Measurements from ENCODE around the gene TAOK1. TPM values are rescaled to one million over a fixed set of nuclear protein-coding genes. Genes with fewer than 3 reads are reported as not detected.

Gene TAOK1
- total RNA-seq, 1 experiment from 2014 or later = 29.5 TPM

DNA sequence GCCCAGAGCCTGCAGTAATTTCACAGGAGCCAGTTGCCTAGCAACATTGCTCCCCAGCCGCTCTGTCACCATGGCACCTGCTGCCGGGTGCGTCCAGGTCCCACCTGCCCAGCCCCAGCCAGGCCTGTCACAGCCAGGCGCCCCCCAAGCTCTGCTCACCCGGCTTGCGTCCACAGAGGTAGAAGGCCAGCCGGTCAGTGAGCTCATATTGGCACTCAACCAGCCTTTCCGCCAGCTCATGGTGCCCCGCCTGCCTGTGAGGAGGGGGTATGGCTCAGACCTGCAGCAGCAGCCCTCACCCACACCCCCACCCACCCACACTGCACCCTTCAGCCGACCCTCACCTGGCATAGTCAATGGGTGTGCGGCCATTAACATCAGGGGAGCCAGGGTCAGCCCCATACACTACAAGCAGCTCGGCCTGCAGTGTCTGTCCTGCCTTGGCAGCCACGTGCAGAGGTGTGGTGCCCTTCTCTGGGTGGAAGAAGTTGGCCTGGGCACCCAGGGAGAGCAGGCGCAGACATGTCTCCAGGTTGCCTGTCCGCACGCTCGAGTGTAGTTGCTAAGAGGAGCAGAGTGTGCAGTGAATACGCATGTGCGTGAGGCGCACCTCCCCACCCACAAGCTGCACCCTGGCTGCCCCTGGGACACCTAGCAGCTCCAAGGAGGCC is 191.6 kb downstream of the TAOK1 start:
- DNase-seq (ENCODE audit: low read depth) = no peak

DNA sequence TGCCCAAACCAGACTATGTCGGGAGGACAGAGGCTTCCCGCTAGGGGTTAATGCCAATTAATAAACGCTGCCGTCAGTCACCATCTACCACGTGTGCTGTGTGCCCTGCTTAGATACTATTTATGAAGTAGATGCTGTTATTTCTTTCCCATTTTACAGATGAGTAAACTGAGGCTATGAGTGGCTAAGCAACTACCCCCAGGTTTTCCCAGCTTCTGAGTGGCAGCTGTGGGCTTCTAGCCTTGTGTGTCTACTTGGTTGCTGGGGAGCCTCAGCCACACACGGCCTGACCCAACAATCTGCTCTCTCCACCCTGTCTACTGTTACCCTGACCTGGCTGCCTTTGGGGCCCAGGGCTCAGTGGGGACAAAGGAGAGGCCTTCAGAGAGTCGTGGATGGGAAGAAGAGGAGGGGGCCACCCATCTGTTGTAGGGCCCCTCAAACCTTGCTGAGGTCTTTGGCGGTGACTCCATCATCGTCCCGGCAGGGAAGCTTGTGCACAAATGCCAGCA is 192.1 kb downstream of the TAOK1 start:
- no peak for DNase-seq (ENCODE audit: low read depth)

- no peak for DNase-seq (ENCODE audit: low read depth)
These were observed 192.6 kb downstream of the TAOK1 start for GRCh38 chr17:29582772-29583171.

DNA sequence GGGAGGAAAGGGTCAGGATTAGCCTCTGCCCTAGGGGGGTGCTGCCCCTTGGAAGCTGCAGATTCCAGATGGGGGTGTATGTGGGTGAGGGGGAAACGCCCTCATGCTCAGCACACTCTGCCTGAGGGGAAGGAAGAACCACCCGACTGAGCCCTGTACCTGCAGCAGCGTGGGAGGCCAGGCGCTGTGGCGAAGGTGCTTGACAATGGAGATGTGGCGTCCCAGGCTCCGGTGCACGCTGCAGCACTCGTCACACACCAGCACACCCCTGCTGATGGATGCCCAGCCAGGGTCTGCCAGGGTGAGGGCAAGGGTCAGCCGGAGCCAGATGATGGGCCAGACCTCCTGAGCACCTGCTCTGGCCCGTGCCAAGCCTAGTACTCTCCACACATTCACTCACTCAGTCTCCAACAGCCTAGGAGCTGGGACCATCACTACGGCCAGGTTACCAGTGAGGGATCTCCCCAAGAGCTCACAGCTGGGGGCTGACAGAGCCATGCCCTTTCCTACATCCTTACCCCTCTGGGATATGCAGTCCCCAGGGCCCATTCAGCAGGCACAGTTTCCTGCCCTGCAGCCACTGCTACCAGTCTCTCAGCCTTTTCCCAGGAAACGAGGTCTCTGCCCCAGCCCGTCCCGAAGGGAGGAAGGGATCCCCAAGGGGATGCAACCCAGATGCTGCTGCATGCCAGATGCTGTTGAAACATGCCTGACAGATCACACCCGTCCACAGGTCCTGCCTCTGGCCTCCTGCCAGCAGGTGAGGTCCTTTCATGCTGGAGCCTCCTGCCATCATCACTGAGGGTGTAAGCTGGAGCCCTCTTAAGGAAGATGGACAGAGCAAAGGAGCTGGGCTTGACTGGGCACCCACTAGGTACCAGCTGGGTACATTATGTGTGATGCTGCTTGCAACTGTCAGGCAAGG is 193.4 kb downstream of the TAOK1 start:
- DNase-seq (ENCODE audit: low read depth) = no peak

GRCh38 chr17:29584452-29585079 is 194.4 kb downstream of the TAOK1 start:
- peak; percentile 39 for DNase-seq (ENCODE audit: low read depth)

DNA sequence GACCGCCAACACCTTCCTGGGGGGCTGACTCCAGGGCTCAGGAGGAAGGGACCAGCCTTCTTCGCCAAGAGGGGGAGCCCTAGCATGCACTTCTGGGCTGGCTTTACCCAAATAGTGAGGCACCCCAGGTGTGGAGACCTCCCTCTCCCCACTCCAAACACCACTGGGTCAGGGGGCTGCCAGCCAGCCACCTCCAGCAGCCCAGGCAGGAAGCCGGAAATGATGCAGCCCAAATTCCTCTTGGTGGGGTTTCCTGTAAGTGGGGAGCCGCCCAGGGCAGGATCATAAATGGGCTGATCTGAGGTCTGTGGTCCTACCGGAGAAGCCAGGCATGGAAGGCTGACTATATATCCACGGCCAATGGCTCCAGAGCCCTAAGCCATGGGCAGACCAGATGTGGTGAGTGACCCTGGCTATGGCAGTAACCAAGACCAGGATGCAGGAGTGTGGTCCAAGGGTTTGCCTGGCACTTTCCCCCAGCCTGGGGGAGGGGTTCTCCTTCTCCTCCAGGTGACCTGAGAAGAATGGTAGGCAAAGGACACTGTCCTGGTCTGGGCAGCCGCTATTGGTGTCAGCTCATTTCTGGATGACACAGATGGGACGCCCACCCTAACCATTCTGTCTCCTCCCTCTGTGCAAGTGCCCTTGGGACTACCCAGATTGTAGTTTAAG is 195.1 kb downstream of the TAOK1 start:
- peak; percentile 84 for DNase-seq (ENCODE audit: low read depth)

DNA sequence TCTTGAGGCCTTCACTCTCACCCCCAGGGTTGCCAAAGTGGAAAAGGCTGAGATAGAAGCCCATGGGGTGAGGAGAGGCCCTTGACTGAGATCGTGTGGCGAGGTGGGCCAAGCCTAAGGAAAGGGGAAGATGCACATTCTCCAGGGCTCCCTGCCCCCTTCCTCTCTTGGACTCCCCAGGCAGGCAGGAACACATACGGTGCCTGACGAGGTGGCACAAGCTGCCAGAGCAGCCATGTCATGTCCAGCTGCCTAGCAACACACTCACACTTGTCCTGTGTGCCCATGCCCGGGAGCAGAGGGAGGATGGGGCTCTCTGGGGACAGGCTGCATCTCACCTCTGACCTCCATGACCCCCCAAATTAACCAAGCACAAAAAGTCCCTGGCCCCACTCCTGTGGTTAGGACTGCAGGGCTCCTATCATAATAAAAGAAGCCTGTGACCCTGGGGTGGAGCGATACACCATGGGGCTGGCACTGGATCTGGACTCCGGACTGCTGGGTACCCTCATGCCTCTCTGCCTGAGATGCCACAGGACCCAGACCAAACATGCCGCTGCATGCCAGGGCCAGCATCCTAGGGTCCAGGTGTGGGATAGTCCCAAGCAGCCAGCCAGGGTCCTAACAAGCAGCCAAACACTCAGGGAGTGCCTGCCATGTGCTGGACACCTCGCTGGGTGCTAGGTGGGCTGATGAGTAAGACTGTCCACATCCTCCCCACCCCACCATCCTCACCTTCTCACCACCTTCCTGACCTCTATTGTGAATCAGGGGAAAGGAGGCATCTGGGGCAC is 196.7 kb downstream of the TAOK1 start:
- DNase-seq (ENCODE audit: low read depth) = peak; percentile 58

DNA sequence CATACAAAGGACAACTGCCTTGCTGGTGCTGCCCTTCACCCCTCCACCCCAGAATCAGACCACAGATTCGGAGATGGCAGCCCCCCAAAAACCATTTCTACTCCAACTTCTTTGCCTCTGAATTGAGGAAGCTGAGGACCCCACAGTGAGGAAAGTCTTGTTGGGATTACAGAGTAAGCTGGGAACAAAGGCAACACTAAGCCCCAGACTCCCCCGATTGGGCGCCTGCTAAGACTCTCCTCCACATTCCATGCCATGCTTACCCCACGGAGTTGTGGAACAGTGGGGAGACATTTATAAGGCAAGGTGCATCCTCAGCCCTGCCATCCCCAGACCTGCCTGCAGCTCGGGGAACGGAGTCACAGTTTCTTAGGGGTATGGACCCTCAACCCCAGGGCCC is 197.4 kb downstream of the TAOK1 start:
- DNase-seq (ENCODE audit: low read depth) = no peak

DNA sequence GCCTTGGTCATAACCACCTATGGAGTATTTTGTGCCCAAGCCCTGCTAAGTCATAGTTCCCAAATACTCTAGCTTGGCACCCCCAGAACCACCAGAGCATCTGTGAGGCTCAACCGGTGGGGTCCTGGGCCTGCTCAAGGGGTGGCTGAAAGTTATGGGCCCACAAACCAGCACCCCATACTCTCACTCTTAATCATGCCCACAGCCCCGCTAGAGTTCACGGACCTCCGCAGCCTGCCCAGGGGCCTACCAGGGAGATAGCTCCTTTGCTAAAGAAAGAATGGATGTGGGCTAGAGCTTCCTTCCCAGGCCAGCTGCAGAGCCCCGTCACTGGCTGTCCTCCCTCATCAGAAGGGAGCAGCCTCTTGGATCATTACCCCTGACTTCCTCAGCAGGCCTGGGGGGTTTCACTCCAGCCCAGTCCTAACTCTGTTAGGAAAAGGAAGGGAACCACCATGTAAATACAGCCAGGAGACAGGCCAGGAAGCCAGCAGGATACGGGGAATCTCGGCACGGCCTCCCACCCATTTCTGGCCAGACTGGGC is 197.9 kb downstream of the TAOK1 start:
- no peak for DNase-seq (ENCODE audit: low read depth)

- no peak for DNase-seq (ENCODE audit: low read depth)
These were observed 198.6 kb downstream of the TAOK1 start for GRCh38 chr17:29588562-29589411.

- DNase-seq (ENCODE audit: low read depth) = peak; percentile 82
These were observed 199.6 kb downstream of the TAOK1 start, which contains the start of gene GIT1 for GRCh38 chr17:29589524-29590410. GIT1 (minus strand) TSS chr17:29589648; CDS start chr17:29589378, 270 bp downstream.

DNA sequence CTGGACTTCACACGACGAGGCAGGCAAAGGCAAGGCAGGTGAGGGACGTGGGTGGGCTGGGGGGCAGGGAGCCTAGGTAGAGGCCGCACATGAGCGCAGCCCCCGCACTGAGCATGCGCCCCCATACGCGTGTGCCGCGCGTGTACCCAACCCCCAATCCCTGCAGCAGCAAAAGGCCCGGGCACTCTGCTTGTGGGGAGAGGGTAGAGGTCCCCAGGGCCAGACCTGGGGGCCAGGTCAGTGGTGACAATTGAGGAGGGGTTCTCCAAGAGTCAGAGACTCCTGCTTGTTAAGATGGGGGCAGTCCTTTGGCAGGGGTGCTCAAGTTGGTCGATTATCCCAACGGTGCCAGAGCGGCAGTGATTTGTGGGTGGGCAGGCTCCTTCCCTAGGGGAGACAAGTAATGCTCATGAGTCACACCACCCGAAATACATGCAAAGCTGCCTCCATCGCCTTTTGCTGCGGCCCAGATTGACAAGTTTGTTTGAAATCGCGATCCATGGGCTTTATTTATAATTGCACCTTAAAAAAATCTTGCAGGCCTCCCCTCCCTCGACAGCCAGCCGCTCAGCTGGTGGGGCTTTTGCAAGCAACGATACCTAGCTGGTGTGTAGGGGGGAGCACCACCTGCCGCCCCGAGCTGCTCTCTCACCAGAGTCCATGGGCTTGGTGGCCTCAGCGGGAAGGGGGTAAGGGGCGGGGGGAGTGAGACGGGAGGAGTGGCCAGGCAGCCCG is 200.4 kb downstream of the TAOK1 start:
- peak; percentile 66 for DNase-seq (ENCODE audit: low read depth)

GRCh38 chr17:29591146-29591736 is 201.1 kb downstream of the TAOK1 start:
- peak; percentile 83 for DNase-seq (ENCODE audit: low read depth)

DNA sequence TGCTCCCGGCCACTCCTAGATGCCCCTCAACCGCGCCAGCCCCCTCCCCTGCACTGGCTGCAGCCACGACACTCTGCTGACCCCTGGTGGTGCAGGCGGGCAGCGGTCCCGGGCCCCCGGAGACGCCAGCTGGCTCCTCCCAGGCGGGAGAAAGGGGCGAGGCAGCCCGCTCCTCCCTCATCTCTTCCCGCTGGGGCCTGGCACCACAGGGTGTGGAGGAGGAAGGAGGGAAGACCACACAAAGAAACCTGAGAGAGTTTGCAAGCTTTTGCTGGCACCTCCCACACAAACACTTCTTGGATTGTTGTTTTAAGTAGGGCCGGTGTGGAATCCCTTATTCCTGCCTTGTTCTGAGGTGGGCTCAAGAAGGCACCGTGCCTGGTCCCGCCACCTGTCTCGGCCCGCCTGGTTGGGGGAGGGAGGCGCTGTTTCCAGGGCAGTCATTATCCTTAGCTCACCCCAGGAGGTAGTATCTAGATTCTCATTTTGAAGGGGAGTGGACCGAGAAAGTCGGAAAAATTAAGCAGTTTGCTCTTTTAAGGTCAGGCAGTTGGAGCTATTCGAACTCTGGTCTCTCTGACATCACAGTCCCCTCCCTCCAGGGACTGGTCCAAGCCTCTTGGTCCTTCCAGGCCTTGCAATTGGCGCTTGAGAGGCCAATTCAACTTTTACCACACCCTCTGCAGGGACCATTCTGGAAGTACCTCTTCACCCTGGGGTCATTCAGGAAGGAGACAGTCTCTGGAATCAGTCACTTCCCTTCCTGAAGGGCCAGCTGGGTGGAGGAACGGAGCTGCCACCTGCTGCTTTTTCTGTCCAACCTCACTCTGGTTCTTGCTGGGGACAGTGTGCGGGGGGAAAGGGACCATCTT is 201.8 kb downstream of the TAOK1 start:
- DNase-seq (ENCODE audit: low read depth) = peak; percentile 91

DNA sequence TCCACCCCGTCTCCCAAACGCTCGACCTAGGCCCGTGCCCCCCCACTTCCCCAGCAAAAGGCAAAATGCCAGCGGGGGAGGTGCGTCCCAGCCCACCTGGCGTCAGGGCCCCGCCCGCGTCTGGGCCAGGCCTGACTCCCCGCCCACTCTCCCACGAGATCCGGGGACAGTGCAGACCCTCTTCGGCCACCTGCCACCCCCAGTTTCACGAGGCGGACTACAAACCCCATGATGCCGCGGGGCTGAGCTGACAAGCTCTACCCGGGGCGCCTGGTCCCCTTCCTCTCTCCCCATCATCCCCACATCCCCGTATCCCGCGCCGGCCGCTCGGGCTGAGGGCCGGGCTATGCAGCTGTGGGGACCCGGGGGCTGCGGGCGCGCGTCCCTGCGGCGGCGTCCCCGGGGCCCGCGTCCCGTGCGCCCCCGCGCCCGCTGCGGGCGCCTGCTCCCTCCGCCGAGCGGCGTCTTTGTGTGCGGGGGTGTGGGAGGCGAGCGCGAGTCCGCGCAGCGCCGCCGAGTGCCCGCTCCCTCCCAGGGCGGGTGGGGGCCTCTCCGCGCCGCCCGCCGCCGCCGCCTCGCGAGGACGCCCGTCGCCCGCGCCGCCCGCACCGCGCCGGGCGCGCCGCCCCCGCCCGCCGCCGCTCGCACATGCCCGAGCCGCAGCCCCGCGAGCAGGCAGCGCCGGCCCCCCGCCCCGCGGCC is 202.8 kb downstream of the TAOK1 start, which contains the start of gene ANKRD13B:
Gene ANKRD13B (plus strand): TSS at position 283 of the 702 bp plus-strand sequence. CDS start 490 bp downstream, outside the sequence.
- DNase-seq (ENCODE audit: low read depth) = peak; percentile 35

All from HT1080 (cell line).